Body of pancreas (tissue), 4 donors: ENCODE results near the gene NBAS.

ENCODE experiments used
- CTCF ChIP-seq, 7 experiments: fragments of 450-650 bp in 4 of 7; fragments of 200-600 bp in 3 of 7; sonication (generic) in 3 of 7; IDR thresholded peaks; one replicate each; pipeline ENCODE4 v1.5.1; 2016 to 2019; ENCODE audit warnings: antibody characterized with exemption in 7 of 7
- POLR2A ChIP-seq, 3 donors: fragments of 450-650 bp; IDR thresholded peaks; one replicate each; pipeline ENCODE4 v1.6.1; 2016; ENCODE audit warnings: antibody characterized with exemption in 3 of 3, mild to moderate bottlenecking in 2 of 3

GRCh38 chr2:15560140-15560987 lies 770 bp downstream of the NBAS start:
- TF ChIP-seq CTCF (IDR thresholded peaks at IDR 0.05) (no peak), POLR2A (IDR thresholded peaks at IDR 0.05) (no peak)
